Testis (tissue), 3 donors: ENCODE results near the gene ACSF2. TPM values are rescaled to one million over a fixed set of nuclear protein-coding genes. Genes with fewer than 3 reads are reported as not detected.
"Not testable (repeated sequence)": the region's sequence is repeated elsewhere in the genome, so short reads cannot be mapped to it uniquely, and the experiment has no call there.

Experiments
- DNase-seq: peaks from one replicate; pipeline ENCODE4 v3.0.0-alpha.2; 2019
- H3K27ac ChIP-seq, 2 donors: fragments of 200-600 bp; sonication (generic); one replicate each; pipeline ENCODE4 v1.5.1; 2019
- H3K27me3 ChIP-seq: fragments of 200-600 bp; sonication (generic); one replicate; pipeline ENCODE4 v1.5.1; 2019
- H3K36me3 ChIP-seq: fragments of 200-600 bp; sonication (generic); one replicate; pipeline ENCODE4 v1.5.1; 2017; ENCODE audit warnings: low read depth; ENCODE audit errors: missing control alignments
- H3K4me1 ChIP-seq: fragments of 200-600 bp; sonication (generic); one replicate; pipeline ENCODE4 v1.5.1; 2019
- H3K4me3 ChIP-seq, 2 donors: fragments of 200-600 bp; sonication (generic); one replicate each; pipeline ENCODE4 v1.5.1; 2017 to 2019
- H3K9me3 ChIP-seq: fragments of 200-600 bp; sonication (generic); one replicate; pipeline ENCODE4 v1.5.1; 2017
- CTCF ChIP-seq, 3 experiments: fragments of 450-650 bp in 2 of 3; fragments of 200-600 bp in 1 of 3; sonication (generic) in 1 of 3; IDR thresholded peaks; one replicate each; pipeline ENCODE4 v1.5.1; 2016 to 2019; ENCODE audit warnings: antibody characterized with exemption in 3 of 3, mild to moderate bottlenecking in 2 of 3, moderate library complexity in 1 of 3
- POLR2A ChIP-seq: fragments of 450-650 bp; IDR thresholded peaks from one replicate; pipeline ENCODE4 v1.6.1; 2017; ENCODE audit warnings: antibody characterized with exemption, mild to moderate bottlenecking, moderate library complexity
- WGBS, 2 donors: methylation state at CpG; one replicate each; pipeline ENCODE4 v1.1.5; 2018; 5-methylcytosine and 5-hydroxymethylcytosine counted together
- intact Hi-C: fragments of 100-400 bp; cut with DNase I; formaldehyde crosslinking; loops from one replicate; pipeline ENCODE4 v1.15.1; 2023; ENCODE audit warnings: low total_unique reads
- polyA plus RNA-seq: library from polyadenylated mRNA; stranded (reverse); fragments of 350-450 nt; fragmentation: Illumina TruSeq; extraction: RNeasy Lipid Tissue Mini Kit (QIAGEN cat#74804); gene quantifications from one replicate; pipeline ENCODE4 v1.2.3, GENCODE V29; 2014; ENCODE audit warnings: low read depth, low replicate concordance; ENCODE audit not compliant: insufficient read depth
- total RNA-seq, 2 donors: library from RNA; depleted of rRNA; stranded (reverse); fragments of >200 nt; gene quantifications; one replicate each; pipeline ENCODE4 v1.2.3, GENCODE V29; 2016

Gene ACSF2
- total and polyA plus RNA-seq, 3 donors from 2014 or later, result 37.7 to 60.1 (median 39.4) TPM

GRCh38 chr17:50472286-50472685, 46.3 kb downstream of the ACSF2 start:
- WGBS, 2 donors, result 93 to 96% methylated on average over 10 of the region's 10 CpGs
- no peak for DNase-seq
- H3K36me3 ChIP-seq, result no peaks in the 10 kb centered on the region
- no peaks in the 10 kb centered on the region for H3K27me3 ChIP-seq
- H3K4me3 ChIP-seq, result no peak overlapping the region
- H3K4me1 ChIP-seq, result peaks cover 39% of the 10 kb centered on the region
- no peak overlapping the region for H3K27ac ChIP-seq
- H3K9me3 ChIP-seq, result no peaks in the 10 kb centered on the region
- TF ChIP-seq POLR2A (no peak), CTCF (IDR thresholded peaks at IDR 0.05) (no peak)
- intact Hi-C loops, result loop anchor here (10.0 kb wide), 1 partner anchor 97 kb away; the partner anchor contains the start of genes EME1 and MRPL27

- H3K4me3 ChIP-seq, H3K9me3 ChIP-seq, DNase-seq, H3K27ac ChIP-seq, H3K36me3 ChIP-seq, H3K27me3 ChIP-seq: not testable (repeated sequence)
- intact Hi-C loops, result loop anchor here (10.0 kb wide), 1 partner anchor 98 kb away; the partner anchor contains the start of genes EME1 and MRPL27
- WGBS, 2 donors, result 89 to 96% methylated on average over 13 of the region's 13 CpGs
- peaks cover 41% of the 10 kb centered on the region for H3K4me1 ChIP-seq
These were observed 46.7 kb downstream of the ACSF2 start for GRCh38 chr17:50472761-50473161.

- H3K27ac ChIP-seq, result no peak overlapping the region
- H3K36me3 ChIP-seq, result no peaks in the 10 kb centered on the region
- WGBS, 2 donors, result 74% methylated on average over 11 of the region's 11 CpGs
- no peaks in the 10 kb centered on the region for H3K9me3 ChIP-seq
- intact Hi-C loops, result loop anchor here (10.0 kb wide), 1 partner anchor 99 kb away; the partner anchor contains the start of genes EME1 and MRPL27
- no peak overlapping the region for H3K4me3 ChIP-seq
- H3K27me3 ChIP-seq, result no peaks in the 10 kb centered on the region
- H3K4me1 ChIP-seq, result peaks cover 40% of the 10 kb centered on the region
- DNase-seq, result no peak
- TF ChIP-seq POLR2A (no peak), CTCF (IDR thresholded peaks at IDR 0.05) (no peak)
These were observed 47.9 kb downstream of the ACSF2 start for GRCh38 chr17:50473901-50474300.

GRCh38 chr17:50474523-50474922, 48.5 kb downstream of the ACSF2 start:
- TF ChIP-seq CTCF (IDR thresholded peaks at IDR 0.05), result no peak
- no peak for TF ChIP-seq POLR2A
- Histone ChIP-seq H3K27ac (no peak overlapping the region), H3K27me3 (no peaks in the 10 kb centered on the region), H3K36me3 (no peaks in the 10 kb centered on the region), H3K4me3 (no peak overlapping the region), H3K9me3 (no peaks in the 10 kb centered on the region), H3K4me1 (peaks cover 35% of the 10 kb centered on the region)
- intact Hi-C loops, result loop anchor here (10.0 kb wide), 1 partner anchor 100 kb away; the partner anchor contains the start of genes EME1 and MRPL27
- WGBS, 2 donors, result 73 to 76% methylated on average over 6 of the region's 6 CpGs
- peak; percentile 59 for DNase-seq

GRCh38 chr17:50475362-50475761, 49.3 kb downstream of the ACSF2 start:
- Histone ChIP-seq H3K9me3 (no peaks in the 10 kb centered on the region), H3K4me3 (no peak overlapping the region), H3K36me3 (no peaks in the 10 kb centered on the region), H3K4me1 (peaks cover 31% of the 10 kb centered on the region), H3K27me3 (no peaks in the 10 kb centered on the region), H3K27ac (no peak overlapping the region)
- TF ChIP-seq CTCF (IDR thresholded peaks at IDR 0.05), result no peak
- no peak for TF ChIP-seq POLR2A
- intact Hi-C loops, result loop anchor here (10.0 kb wide), 1 partner anchor 101 kb away; the partner anchor contains the start of genes EME1 and MRPL27
- DNase-seq, result no peak
- WGBS, 2 donors, result 73 to 91% methylated on average over 4 of the region's 4 CpGs

GRCh38 chr17:50475775-50476544, 49.9 kb downstream of the ACSF2 start:
- WGBS, 2 donors, result 35 to 39% methylated on average over 15 to 28 of the region's 33 CpGs
- H3K36me3 ChIP-seq, H3K27me3 ChIP-seq, H3K4me3 ChIP-seq, H3K27ac ChIP-seq, DNase-seq, H3K9me3 ChIP-seq: not testable (repeated sequence)
- intact Hi-C loops, result loop anchor here (10.0 kb wide), 1 partner anchor 101 kb away; the partner anchor contains the start of genes EME1 and MRPL27
- H3K4me1 ChIP-seq, result peaks cover 25% of the 10 kb centered on the region
